Muscle layer of colon (tissue), 2 donors: ENCODE data around the gene LETM1.
A peak's percentile ranks its signal among the peaks of the same experiment; 100 is the strongest.

Experiments used
- H3K27ac ChIP-seq: one replicate; pipeline ENCODE4 v1.7.0; 2013; ENCODE audit warnings: low read depth, mild to moderate bottlenecking, low read length, moderate library complexity
- H3K27me3 ChIP-seq, 2 donors: one replicate each; pipeline ENCODE4 v1.7.0; 2013; ENCODE audit warnings: low read length in 2 of 2, mild to moderate bottlenecking in 2 of 2; ENCODE audit not compliant: insufficient read depth in 2 of 2, control insufficient read depth in 1 of 2
- H3K36me3 ChIP-seq: one replicate; pipeline ENCODE4 v1.7.0; 2013; ENCODE audit warnings: mild to moderate bottlenecking, low read length; ENCODE audit not compliant: insufficient read depth
- H3K4me1 ChIP-seq: one replicate; pipeline ENCODE4 v1.7.0; 2013; ENCODE audit warnings: mild to moderate bottlenecking, low read length; ENCODE audit not compliant: insufficient read depth
- H3K4me3 ChIP-seq, 2 donors: one replicate each; pipeline ENCODE4 v1.7.0; 2013; ENCODE audit warnings: low read length in 2 of 2, low read depth in 1 of 2, mild to moderate bottlenecking in 1 of 2, moderate library complexity in 1 of 2
- H3K9ac ChIP-seq: one replicate; pipeline ENCODE4 v1.7.0; 2013; ENCODE audit warnings: low read length
- H3K9me3 ChIP-seq: one replicate; pipeline ENCODE4 v1.7.0; 2013; ENCODE audit warnings: mild to moderate bottlenecking, low read length
- donor health status: abdominal sarcoma.
- donor health status: Adenocarcinoma of cecum.

The LETM1 gene

DNA sequence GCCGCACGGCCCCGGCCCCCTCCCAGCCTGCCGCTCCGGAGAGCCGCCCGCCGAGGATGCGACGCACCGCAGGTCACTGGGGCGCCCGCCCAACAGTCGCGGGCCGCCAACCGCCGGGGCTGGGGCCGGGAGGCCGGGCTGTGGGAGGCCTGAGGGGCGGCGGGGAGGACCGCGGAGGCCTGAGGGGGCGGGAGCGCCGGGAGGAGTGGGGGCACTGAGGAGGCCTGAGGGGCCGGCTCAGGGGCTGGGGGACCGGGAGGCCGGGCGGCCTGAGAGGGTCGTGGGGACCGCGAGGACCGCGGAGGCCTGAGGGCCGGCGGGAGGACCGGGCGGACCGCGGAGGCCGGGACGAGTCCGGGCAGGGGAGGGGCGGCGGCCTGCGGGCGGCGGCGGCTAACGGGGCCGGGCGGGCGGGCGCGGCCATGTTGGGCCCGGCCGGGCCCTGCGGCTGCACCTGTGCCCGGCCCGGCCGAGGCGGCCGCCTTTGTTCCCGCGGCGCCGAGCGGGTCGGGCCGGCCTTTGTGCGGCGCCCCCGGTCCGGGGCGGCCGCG is 15.6 kb upstream of the LETM1 start:
- H3K9ac ChIP-seq: no peak overlapping the region
- H3K4me3 ChIP-seq: peak overlapping the region; percentile 63 to 84
- H3K36me3 ChIP-seq: no peaks in the 10 kb centered on the region
- peak overlapping the region; percentile 27 for H3K27ac ChIP-seq
- H3K4me1 ChIP-seq: peaks cover 16% of the 10 kb centered on the region
- no peaks in the 10 kb centered on the region for H3K9me3 ChIP-seq
- H3K27me3 ChIP-seq: peaks cover under 1 to 6% of the 10 kb centered on the region in 2 donors

DNA sequence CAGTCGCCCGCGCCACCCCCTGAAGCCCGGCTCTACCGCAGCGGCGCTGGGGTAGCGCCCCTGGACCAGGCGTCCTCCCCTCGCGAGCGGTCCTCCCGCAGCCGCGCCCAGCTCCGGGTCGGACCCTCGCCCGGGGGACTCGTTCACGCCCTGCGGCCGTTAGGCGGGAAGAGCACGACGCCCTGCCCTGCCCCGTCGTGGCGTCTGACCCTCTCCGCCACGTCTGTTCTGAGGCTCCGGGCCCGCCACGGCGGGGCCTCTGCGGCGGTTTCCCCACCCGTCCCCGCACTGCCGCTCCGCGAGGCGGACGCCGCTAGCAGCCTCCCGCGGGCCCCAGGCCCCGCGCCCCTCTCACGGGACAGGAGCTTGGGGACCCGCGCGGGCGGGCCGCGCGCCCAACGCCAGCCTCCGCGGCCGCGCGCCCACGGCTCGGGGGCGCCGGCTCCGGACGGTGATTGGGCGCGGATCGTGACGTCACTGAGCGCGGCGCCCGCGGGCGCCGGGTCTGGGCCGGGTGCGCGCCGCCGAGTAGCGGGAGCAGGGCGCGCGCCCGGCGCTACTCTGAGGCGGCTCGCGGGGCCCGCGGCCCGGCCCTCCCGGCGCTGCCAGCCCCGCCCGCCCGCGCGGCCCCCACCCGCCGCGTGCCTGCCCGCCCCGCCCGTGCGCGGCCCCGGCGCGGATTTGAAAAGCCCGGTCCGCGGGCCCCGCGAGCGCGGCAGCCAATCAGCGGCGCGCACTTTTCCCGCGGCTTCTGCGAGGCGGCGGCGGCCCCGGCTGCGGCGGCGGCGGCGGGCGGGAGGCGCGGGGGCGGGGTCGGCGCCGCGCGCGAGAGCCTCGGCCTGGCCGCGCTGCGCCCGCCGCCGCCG is 14.9 kb upstream of the LETM1 start, which contains the start of gene NSD2:
Gene NSD2, plus strand, starts transcription at position 816 of the 866 bp plus-strand sequence. CDS start 29,262 bp downstream, outside the sequence.
- Histone ChIP-seq H3K4me1 (peaks cover 16% of the 10 kb centered on the region), H3K4me3 (peak within 1 kb of the TSS; percentile 71 to 84), H3K27me3 (peaks cover 6 to 8% of the 10 kb centered on the region in 2 donors), H3K36me3 (no peaks in the 10 kb centered on the region), H3K27ac (peak within 1 kb of the TSS; percentile 86), H3K9ac (peak within 1 kb of the TSS; percentile 82), H3K9me3 (no peaks in the 10 kb centered on the region)

DNA sequence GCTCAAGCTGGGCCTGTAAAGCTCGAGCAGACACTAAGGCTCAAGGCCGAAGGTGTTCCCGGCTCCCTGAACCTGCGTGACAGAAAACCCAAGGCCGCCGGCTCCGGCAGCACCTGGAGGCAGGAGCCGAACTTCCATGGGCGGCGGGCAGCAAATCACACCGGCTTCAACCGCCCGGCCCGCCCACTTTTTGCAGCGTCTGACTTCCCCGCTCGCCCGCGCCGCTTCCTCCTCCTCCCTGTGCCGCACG is 14.3 kb upstream of the LETM1 start:
- H3K4me1 ChIP-seq: peaks cover 16% of the 10 kb centered on the region

GRCh38 chr4:1869530-1870327 is 13.8 kb upstream of the LETM1 start:
- Histone ChIP-seq H3K27ac (peak overlapping the region; percentile 86), H3K9me3 (no peaks in the 10 kb centered on the region), H3K4me3 (peak overlapping the region; percentile 55 to 71), H3K9ac (peak overlapping the region; percentile 53), H3K4me1 (peaks cover 16% of the 10 kb centered on the region), H3K36me3 (no peaks in the 10 kb centered on the region), H3K27me3 (peaks cover 6 to 16% of the 10 kb centered on the region in 2 donors)

More for the DNA sequence above, 14.3 kb upstream of the LETM1 start:
- Histone ChIP-seq H3K36me3 (no peaks in the 10 kb centered on the region), H3K27ac (peak overlapping the region; percentile 86), H3K4me3 (peak overlapping the region; percentile 55 to 71), H3K27me3 (peaks cover 6 to 14% of the 10 kb centered on the region in 2 donors), H3K9me3 (no peaks in the 10 kb centered on the region), H3K9ac (peak overlapping the region; percentile 53)

- no peak overlapping the region for H3K27ac ChIP-seq
- H3K9me3 ChIP-seq: no peaks in the 10 kb centered on the region
- peaks cover 16% of the 10 kb centered on the region for H3K4me1 ChIP-seq
- no peaks in the 10 kb centered on the region for H3K36me3 ChIP-seq
- H3K4me3 ChIP-seq: no peak overlapping the region
- peaks cover 13 to 24% of the 10 kb centered on the region in 2 donors for H3K27me3 ChIP-seq
- H3K9ac ChIP-seq: no peak overlapping the region
Observed at GRCh38 chr4:1868912-1869311, 13.0 kb upstream of the LETM1 start.

DNA sequence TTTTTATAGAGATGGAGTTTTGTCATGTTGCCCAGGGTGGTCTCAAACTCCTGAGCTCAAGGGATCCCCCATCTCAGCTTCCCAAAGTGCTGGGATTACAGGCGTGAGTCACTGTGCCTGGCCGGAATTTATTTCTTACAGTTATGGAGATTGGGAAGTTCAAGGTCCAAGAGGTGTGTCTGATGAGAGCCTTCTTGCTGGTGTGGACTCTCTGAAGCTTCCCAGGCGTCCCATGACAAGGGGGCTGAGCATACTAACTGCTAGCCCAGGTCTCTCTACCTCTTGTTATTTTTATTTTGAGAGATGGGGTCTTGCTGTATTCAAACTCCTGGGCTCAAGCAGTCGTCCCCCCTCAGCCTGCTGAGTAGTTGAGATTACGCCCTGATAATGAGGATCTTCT is 12.3 kb upstream of the LETM1 start:
- H3K4me1 ChIP-seq: peaks cover 16% of the 10 kb centered on the region
- no peak overlapping the region for H3K4me3 ChIP-seq
- no peak overlapping the region for H3K27ac ChIP-seq
- H3K36me3 ChIP-seq: no peaks in the 10 kb centered on the region
- peaks cover 20 to 30% of the 10 kb centered on the region in 2 donors for H3K27me3 ChIP-seq
- H3K9ac ChIP-seq: no peak overlapping the region
- H3K9me3 ChIP-seq: no peaks in the 10 kb centered on the region

- H3K27me3 ChIP-seq: peaks cover 22 to 41% of the 10 kb centered on the region in 2 donors
- no peak overlapping the region for H3K9ac ChIP-seq
- H3K4me1 ChIP-seq: peaks cover 7% of the 10 kb centered on the region
- H3K27ac ChIP-seq: no peak overlapping the region
- H3K4me3 ChIP-seq: no peak overlapping the region
- no peaks in the 10 kb centered on the region for H3K36me3 ChIP-seq
- H3K9me3 ChIP-seq: no peaks in the 10 kb centered on the region
Observed at GRCh38 chr4:1866189-1866661, 10.3 kb upstream of the LETM1 start.

DNA sequence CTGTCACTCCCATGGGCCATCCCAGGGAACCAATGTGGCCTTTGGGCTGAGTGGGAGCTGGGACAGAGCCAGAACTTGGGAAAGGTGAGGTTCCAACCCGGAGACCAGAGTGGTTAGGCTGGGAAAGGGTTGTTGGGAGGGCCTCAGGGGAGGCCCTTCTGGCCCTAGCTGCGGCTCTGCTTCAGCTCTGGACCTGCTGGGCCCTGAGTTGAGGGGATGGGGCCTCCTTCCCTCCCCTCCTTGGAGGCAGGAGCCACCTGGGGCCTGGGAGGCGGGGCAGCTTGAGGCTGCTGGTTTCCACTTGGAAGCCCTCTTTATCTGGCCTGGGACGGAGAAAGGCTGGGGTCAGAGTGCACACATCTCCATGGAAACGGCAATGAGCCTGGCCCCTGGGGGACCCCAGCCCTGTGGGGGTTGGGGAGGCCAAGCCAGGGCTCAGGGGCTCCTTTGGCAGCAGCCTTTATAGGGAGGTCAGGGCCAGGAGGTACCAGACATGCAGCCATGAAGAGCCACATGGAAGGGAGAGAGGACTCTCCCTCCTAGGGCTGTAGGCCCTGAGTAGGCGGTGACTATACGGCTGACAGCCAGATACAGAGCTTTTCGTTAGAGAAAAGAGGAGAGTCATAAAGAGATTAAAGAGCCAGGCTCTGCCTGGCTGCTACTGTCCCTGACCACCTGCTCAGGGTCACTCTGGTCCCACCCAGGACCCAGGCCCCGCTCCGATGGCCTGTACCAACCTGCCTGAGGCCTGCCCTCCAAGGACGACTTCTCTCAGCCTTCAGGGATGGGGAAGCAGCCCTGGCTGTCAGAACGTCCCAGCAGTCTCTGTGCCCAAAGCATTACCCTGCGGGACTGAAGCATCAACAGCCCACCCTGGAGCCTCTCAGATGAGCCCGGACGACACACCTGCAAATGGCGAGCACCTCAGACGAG is 8.4 kb upstream of the LETM1 start:
- Histone ChIP-seq H3K4me3 (no peak overlapping the region), H3K9me3 (no peaks in the 10 kb centered on the region), H3K27me3 (peaks cover 22 to 41% of the 10 kb centered on the region in 2 donors), H3K36me3 (no peaks in the 10 kb centered on the region), H3K4me1 (no peaks in the 10 kb centered on the region), H3K9ac (no peak overlapping the region), H3K27ac (no peak overlapping the region)

GRCh38 chr4:1863297-1864033 is 7.5 kb upstream of the LETM1 start:
- no peaks in the 10 kb centered on the region for H3K4me1 ChIP-seq
- H3K36me3 ChIP-seq: no peaks in the 10 kb centered on the region
- no peak overlapping the region for H3K4me3 ChIP-seq
- H3K27me3 ChIP-seq: peaks cover 22 to 41% of the 10 kb centered on the region in 2 donors
- no peak overlapping the region for H3K27ac ChIP-seq
- H3K9me3 ChIP-seq: no peaks in the 10 kb centered on the region
- H3K9ac ChIP-seq: no peak overlapping the region

- no peak overlapping the region for H3K27ac ChIP-seq
- no peaks in the 10 kb centered on the region for H3K9me3 ChIP-seq
- peaks cover 22 to 41% of the 10 kb centered on the region in 2 donors for H3K27me3 ChIP-seq
- H3K4me3 ChIP-seq: no peak overlapping the region
- H3K36me3 ChIP-seq: no peaks in the 10 kb centered on the region
- no peaks in the 10 kb centered on the region for H3K4me1 ChIP-seq
- no peak overlapping the region for H3K9ac ChIP-seq
Observed at GRCh38 chr4:1862961-1863296, 7.0 kb upstream of the LETM1 start.
